Fibroblast of skin of right quadriceps (primary cell): ENCODE results near the gene NBEA.

Experiments used
- DNase-seq: peaks from one replicate; pipeline ENCODE4 v3.0.0-alpha.2; 2013

Gene NBEA

GRCh38 chr13:35191883-35192282 lies 249.8 kb downstream of the NBEA start:
- DNase-seq = peak; percentile 5

GRCh38 chr13:35198613-35199200 lies 256.6 kb downstream of the NBEA start:
- DNase-seq = no peak

GRCh38 chr13:35208587-35208986 lies 266.5 kb downstream of the NBEA start:
- DNase-seq = no peak

- DNase-seq = peak; percentile 8
Observed at GRCh38 chr13:35210261-35210660, 268.2 kb downstream of the NBEA start.

DNA sequence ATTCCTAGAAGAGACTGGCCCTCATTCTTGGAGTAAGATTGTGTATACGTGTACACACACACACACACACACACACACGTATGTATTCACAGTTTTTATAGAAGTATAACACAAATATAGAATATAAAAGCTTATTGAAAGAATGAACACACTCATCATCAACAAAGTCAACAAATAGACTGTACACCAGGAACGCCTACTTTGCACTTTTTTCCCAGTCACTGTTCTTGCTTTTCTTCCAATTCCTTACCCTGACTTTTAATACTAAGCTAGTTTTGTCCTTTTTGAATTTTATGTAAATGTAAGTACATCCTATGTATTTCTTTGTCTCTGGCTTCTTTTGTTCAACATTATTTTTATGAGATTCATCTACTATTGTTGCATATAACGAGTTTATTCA lies 269.9 kb downstream of the NBEA start:
- no peak for DNase-seq

DNA sequence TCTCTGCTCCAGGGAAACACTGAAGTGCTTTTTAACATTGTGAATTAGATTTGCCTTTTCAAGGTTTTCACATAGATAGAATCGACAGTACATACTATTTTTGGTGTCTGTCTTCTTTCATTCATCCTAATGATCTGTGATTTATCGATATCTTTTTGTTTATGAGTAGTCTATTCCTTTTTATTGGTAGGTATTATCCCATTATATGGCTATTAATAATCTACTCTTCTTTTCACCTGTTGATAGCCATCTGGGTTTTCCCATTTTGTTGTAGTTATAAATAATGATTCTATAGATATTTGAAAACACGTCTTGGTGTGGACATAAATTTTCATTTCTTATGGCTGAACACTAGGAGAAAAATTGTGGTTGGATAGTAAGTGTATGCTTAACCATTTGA lies 271.8 kb downstream of the NBEA start:
- no peak for DNase-seq

DNA sequence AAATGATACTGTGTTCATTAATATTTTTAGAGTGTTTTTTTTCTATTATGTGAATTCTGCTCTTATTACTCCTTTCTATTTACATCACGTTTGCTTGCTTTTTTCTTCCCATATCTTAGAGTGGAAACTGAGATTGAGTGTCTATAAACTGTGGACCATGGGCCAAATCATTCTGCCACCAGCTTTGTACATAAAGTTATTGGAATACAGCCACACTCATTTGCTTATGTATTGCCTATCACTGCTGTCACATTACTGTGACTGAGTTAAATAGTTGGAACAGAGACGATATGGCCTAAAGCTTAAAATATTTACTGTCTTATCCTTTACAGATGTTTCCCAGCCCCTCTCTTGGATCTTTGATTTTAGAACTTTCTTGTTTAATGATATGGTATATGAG lies 274.1 kb downstream of the NBEA start:
- DNase-seq = no peak

- no peak for DNase-seq
Observed at GRCh38 chr13:35219021-35219420, 277.0 kb downstream of the NBEA start.

DNA sequence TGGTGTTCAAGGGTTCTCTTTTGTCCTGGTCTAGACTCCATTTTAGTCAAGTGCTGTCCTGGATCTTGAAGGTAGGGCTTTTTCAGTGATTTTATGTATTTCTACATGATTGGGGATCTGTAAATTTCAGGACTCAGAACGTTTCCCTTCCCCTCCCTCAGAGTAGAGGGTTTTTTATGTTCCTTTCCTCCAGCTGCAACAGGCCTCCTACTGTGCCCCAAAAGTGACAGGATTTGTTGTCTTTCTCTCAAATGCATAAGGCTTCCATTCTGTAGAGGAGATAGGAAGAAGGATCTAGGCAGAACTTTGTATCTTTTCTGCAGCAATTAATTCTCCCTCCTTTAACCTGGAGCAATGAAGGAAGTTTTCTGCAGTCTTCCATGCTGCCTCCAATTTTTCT lies 283.1 kb downstream of the NBEA start:
- DNase-seq = no peak

DNA sequence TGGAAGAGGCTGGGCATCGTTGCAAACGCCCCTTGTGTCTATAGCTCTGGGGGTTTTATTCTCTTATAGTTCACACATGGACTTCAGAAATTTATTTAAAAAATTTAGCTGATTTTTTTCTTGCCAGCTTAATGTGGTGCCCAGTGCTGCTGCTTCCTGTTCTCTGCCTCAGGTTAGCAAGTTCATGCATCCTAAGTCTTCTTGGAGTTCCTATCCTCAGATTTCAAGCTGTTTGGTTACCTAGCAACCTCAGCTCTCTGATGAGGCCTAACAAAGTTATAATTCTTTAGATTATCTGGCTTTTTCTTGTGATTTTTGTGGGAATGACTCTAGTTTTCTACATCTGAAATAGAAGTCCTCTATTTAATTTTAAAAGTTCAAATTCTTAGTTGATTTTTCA lies 283.5 kb downstream of the NBEA start:
- no peak for DNase-seq

DNA sequence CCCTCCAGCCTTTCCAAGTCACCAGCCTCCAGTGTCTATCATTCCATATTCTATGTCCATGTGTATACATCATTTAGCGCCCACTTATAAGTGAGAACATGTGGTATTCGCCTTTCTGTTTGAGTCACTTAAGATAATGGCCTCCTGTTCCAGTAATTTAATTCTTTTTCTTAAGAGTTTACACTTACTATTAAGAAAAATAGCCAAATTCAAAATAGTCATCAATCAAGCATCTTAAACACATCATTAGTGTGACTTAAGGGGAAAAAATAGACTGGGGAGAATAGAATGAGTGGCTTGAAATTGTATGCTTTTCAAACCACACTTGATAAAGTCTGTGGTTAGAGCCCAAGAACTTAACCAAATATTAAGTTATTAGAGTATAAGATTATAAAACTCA lies 286.5 kb downstream of the NBEA start:
- no peak for DNase-seq

GRCh38 chr13:35231426-35231825 lies 289.4 kb downstream of the NBEA start:
- no peak for DNase-seq

GRCh38 chr13:35238274-35238673 lies 296.2 kb downstream of the NBEA start:
- DNase-seq = no peak

- no peak for DNase-seq
Observed at GRCh38 chr13:35252536-35253205, 310.6 kb downstream of the NBEA start.

DNA sequence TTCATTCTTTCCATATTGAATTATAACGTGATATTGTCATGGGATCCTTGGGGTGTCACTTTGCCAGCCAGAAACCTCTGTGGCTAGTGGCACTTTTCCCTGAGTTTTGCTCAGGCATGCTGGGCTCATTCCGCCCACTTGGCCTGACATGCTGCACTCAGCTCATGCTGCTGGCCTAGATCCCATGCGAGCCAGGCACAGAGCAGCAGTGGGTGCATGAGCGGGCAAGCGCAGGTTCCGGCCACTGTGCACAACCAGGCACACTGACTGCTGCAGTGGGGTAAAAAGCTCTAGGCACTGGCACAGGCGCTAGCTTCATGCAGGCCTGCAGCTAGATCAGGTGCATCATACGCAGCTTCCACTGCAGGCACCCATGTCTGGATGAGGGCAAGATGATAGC lies 313.2 kb downstream of the NBEA start:
- DNase-seq = no peak

GRCh38 chr13:35256459-35257148 lies 314.5 kb downstream of the NBEA start:
- no peak for DNase-seq

DNA sequence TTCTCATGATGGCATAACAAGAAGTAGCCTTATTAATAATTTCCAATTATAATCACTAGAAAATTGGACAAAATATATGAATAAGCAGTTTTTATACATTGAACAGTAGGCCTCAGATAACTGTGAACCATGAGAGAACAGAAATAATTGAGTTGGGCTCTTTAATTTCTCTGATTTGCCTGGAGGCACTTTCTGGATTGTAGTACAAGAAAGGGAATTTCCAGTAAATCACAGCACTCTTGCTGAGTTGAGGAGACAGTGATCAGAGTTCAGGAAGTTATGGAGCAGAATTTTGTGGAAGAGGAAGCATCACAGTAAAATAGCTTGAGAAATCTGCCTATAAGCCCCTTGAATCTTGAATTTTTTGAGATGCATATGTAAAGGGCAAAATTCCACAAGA lies 318.2 kb downstream of the NBEA start:
- DNase-seq = no peak

GRCh38 chr13:35266412-35266811 lies 324.3 kb downstream of the NBEA start:
- no peak for DNase-seq

- DNase-seq = no peak
Observed at GRCh38 chr13:35278917-35279316, 336.8 kb downstream of the NBEA start.

DNA sequence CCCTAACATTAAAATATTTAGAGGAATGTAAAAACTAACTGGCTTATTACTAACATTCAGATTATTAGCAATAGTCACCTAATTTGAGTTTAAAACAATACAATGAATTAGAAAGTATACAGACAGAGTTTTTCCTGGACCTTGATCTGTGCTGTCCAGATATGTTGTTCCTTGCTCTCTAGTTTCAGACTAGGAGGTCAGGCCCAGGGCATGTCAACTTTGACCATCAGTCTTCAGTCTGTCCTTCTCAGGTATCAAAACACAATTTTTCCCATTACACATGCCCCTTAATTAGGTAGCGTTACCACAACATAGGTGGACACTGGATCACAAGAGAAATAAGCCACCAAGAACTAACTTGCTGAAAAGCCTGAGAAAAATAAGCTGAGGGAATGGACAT lies 337.4 kb downstream of the NBEA start:
- no peak for DNase-seq

GRCh38 chr13:35283856-35284255 lies 341.8 kb downstream of the NBEA start:
- DNase-seq = peak; percentile 15

DNA sequence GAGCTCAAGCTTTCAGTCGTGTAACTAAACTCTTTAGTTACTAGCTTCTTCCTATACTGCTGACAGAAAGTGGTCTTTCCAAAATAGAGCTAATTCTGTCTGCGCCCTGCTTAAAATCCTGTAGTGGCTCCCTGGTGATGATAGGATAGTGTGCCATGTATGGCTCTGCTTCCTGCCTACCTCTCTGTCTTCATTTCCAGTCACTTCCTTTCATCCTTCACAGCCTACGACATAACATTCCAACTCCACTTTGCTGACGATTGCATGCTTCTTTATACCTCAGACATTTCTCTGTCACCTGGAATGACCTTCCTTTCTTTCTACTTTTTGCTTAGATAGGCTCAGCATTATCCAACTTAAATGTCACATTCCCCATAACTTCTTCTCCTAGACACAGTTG lies 343.6 kb downstream of the NBEA start:
- no peak for DNase-seq

DNA sequence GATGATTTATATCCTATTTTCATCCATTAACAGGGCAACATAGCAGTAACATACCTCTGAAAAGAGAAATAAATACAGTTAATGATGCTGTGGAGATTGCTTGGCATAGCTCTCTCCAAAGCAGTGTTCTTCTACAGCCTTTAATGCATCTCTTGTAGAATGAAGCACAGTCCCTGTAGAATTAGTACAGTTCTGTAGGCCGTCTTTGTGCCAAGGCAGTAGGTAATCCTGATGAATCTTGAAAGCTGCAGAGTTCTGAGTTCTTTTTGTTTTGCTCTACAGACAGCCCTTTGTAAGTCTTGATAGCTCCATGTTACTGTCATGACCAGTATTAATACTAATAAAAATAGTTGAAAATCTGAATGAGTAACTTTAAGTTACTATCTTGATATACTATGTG lies 350.3 kb downstream of the NBEA start:
- no peak for DNase-seq

DNA sequence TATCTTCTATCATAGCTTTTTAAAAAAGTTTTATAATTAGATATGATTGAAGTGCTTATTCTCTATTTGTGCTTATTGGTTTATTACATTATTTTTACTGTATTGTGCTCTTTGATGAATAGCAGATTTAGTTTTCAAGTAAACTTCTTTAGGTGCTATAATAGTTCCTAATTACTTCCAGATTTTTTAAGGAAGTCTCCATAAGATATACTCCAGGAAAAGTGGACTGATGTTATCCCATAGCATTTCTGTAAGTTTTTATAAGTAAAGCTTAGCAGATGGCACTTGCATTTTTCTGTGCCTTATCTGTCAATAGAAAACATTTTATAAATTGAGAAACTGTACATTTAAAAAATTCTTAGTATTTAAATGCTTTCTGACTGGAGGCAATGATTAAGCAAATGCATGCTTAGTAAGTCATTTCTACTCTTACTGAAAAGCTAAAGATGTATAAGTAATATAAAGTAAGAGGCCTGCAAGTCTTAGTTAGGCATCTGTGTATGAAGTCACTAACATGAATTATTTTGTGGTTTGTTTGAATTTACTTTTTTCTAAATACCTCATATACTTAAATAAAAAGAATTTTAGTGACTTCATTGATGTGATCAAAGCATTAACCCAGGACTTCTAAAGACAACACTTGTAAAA lies 351.6 kb downstream of the NBEA start:
- DNase-seq = peak; percentile 33
